GM23248 (cell line): ENCODE data around the gene ARFRP1.

ENCODE experiments used
- EZH2 ChIP-seq: fragments of 200-600 bp; sonication (generic); IDR thresholded peaks from 2 replicates; pipeline ENCODE4 v1.6.1; 2018; ENCODE audit warnings: antibody characterized with exemption, mild to moderate bottlenecking; ENCODE audit not compliant: insufficient read depth, poor library complexity, severe bottlenecking
- EZH2phosphoT487 ChIP-seq: fragments of 200-600 bp; sonication (generic); IDR thresholded peaks from 2 replicates; pipeline ENCODE4 v1.6.1; 2018; ENCODE audit warnings: antibody characterized with exemption, moderate library complexity, mild to moderate bottlenecking, low read depth; ENCODE audit not compliant: insufficient read depth

DNA sequence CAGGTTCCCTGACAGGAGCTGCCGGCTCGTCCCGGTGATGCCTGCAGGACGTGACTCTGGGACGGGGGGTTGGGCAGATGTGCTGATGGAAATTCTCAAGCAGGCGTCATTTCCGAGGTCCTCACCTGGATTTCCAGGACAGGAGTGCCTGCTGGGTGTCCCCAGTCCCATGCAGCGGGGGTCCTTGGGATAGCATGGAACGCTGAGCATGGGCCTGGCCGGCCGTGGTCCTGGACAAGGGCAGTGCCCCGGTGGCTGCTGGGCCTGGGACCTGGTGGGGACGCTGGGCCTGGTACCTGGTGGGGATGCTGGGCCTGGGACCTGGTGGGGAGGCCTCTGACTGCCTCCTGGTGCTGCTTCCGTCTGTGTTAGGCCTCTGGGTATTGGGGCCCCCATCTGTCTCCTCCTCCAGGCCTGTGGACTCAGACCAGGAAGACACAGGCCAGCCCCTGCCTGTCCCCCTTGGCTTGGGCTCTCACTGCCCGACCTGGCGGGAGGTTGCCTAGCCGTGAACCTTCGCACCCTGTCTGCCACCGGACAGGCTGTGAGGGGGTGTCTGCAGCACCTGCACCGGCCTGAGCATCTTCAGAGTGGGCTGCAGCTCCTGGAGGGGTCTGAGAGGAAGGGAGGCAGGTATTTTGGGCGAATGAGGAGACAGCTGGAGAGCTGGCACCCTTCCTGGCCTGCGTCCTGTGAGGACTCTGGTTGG is 43.5 kb downstream of the ARFRP1 start:
- TF ChIP-seq EZH2 (no peak), EZH2phosphoT487 (no peak)
